K562 (cell line): ENCODE data around the gene HSD17B1. TPM values are rescaled to one million over a fixed set of nuclear protein-coding genes. Genes with fewer than 3 reads are reported as not detected.

Source experiments
- CBX8 ChIP-seq: fragments of 200-600 bp; sonication (generic); IDR thresholded peaks from 2 replicates; pipeline ENCODE4 v1.6.1; 2012; ENCODE audit warnings: borderline replicate concordance, mixed run types, low read depth, mild to moderate bottlenecking, moderate library complexity, mixed read lengths, low read length, control low read depth, inconsistent platforms; ENCODE audit not compliant: poor library complexity, severe bottlenecking; ENCODE audit errors: extremely low read depth
- CCAR2 ChIP-seq: fragments of 200-400 bp; formaldehyde crosslinking; IDR thresholded peaks from 2 replicates; pipeline ENCODE4 v1.6.1; 2017; ENCODE audit warnings: mild to moderate bottlenecking, low read depth, low read length
- HIVEP1 ChIP-seq: fragments of 250-450 bp; sonication (Bioruptor Pico); IDR thresholded peaks from 2 replicates; pipeline ENCODE4 v1.4.0; 2020; ENCODE audit warnings: mild to moderate bottlenecking
- ZSCAN29 ChIP-seq: fragments of 450-650 bp; IDR thresholded peaks from 2 replicates; pipeline ENCODE4 v1.6.1; 2017
- polyA plus RNA-seq, 8 experiments: library from polyadenylated mRNA; depleted of rRNA in 4 of 8; stranded (reverse) in 5 of 8; unstranded in 3 of 8; fragments of >200 nt; fragmentation: Nextera tagmentation in 2 of 8; fragmentation: Illumina TruSeq in 1 of 8; extraction: Ambion mirVana in 2 of 8; extraction: Trizol in 1 of 8; gene quantifications; 2 replicates each; pipeline versions ENCODE4 v1.2.1 to v1.2.3, GENCODE V29; 2011 to 2014; ENCODE audit warnings: inconsistent platforms in 1 of 8, missing spikeins in 1 of 8
- total RNA-seq, 7 experiments: library from RNA; depleted of rRNA in 6 of 7; stranded (reverse); fragments of >200 nt in 6 of 7; fragmentation: Illumina TruSeq in 2 of 7; extraction: Trizol in 2 of 7; gene quantifications; 2 replicates each; pipeline versions ENCODE4 v1.2.1 to v1.2.3, GENCODE V29; 2011 to 2021; ENCODE audit warnings: low replicate concordance in 1 of 7
- TF ChIP-seq, protein P1 (sequence below): fragments of 200-400 bp; formaldehyde crosslinking; IDR thresholded peaks from 2 replicates; pipeline ENCODE4 v1.6.1; 2017; ENCODE audit warnings: mild to moderate bottlenecking, low read depth, low read length, moderate library complexity
- TF ChIP-seq, protein P2 (sequence below): fragments of 450-650 bp; IDR thresholded peaks from 2 replicates; pipeline ENCODE4 v1.6.1; 2016; ENCODE audit warnings: low read depth, mild to moderate bottlenecking, moderate library complexity

The HSD17B1 gene
- total and polyA plus RNA-seq, 9 of the 15 experiments (the other 6 are each of a cell fraction or from before 2014, with no cell fraction given) = 0.55 to 21.1 (median 3.6) TPM

DNA sequence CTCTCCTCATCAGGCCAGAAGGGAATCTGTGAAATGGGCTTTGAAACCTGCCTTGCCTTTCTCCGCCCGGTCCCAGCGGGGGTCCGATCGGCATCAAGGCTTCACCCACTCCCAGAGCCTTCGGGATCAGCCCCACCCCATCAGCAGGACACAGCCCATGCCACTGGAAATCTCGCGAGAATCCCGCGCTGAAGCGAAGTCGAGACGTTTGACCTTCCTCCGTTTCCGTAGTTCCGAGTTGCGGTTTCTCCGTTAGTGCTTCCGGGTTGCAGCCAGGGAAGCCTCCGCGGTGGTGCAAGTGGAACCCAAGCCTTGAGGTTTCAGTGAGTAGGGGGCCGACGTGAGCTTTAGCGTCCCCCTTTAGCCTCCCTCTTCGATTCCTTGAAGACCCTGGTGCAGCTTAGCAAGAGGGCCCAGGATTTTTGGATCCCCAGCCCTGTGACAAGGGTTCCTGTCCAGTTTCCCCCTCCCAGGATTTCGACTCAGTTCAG, 9.2 kb downstream of the HSD17B1 start, which contains the start of gene COASY (continued):
- TF ChIP-seq, protein P1, sequence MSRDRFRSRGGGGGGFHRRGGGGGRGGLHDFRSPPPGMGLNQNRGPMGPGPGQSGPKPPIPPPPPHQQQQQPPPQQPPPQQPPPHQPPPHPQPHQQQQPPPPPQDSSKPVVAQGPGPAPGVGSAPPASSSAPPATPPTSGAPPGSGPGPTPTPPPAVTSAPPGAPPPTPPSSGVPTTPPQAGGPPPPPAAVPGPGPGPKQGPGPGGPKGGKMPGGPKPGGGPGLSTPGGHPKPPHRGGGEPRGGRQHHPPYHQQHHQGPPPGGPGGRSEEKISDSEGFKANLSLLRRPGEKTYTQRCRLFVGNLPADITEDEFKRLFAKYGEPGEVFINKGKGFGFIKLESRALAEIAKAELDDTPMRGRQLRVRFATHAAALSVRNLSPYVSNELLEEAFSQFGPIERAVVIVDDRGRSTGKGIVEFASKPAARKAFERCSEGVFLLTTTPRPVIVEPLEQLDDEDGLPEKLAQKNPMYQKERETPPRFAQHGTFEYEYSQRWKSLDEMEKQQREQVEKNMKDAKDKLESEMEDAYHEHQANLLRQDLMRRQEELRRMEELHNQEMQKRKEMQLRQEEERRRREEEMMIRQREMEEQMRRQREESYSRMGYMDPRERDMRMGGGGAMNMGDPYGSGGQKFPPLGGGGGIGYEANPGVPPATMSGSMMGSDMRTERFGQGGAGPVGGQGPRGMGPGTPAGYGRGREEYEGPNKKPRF = no peak
- TF ChIP-seq CCAR2 (no peak), CBX8 (no peak), ZSCAN29 (no peak), HIVEP1 (CRISPR knock-in tag) (no peak)
- TF ChIP-seq, protein P2, sequence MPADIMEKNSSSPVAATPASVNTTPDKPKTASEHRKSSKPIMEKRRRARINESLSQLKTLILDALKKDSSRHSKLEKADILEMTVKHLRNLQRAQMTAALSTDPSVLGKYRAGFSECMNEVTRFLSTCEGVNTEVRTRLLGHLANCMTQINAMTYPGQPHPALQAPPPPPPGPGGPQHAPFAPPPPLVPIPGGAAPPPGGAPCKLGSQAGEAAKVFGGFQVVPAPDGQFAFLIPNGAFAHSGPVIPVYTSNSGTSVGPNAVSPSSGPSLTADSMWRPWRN = no peak
